Measurements from ENCODE around the gene CENPQ. TPM values are rescaled to one million over a fixed set of nuclear protein-coding genes. Genes with fewer than 3 reads are reported as not detected.

The CENPQ gene
- total and polyA plus RNA-seq, 2 donors (not counting 1 experiment from before 2014, with no cell fraction given): 5.3 to 7.3 TPM

- TF ChIP-seq EZH2 (IDR thresholded peaks at IDR 0.05; ENCODE audit: low read length, missing control alignments): no peak
- TF ChIP-seq, protein P1, sequence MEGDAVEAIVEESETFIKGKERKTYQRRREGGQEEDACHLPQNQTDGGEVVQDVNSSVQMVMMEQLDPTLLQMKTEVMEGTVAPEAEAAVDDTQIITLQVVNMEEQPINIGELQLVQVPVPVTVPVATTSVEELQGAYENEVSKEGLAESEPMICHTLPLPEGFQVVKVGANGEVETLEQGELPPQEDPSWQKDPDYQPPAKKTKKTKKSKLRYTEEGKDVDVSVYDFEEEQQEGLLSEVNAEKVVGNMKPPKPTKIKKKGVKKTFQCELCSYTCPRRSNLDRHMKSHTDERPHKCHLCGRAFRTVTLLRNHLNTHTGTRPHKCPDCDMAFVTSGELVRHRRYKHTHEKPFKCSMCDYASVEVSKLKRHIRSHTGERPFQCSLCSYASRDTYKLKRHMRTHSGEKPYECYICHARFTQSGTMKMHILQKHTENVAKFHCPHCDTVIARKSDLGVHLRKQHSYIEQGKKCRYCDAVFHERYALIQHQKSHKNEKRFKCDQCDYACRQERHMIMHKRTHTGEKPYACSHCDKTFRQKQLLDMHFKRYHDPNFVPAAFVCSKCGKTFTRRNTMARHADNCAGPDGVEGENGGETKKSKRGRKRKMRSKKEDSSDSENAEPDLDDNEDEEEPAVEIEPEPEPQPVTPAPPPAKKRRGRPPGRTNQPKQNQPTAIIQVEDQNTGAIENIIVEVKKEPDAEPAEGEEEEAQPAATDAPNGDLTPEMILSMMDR (conservative IDR thresholded peaks at IDR 0.05 in 1 of 2, IDR thresholded peaks at IDR 0.05 in 1 of 2; ENCODE audit: low read depth in 1 of 2, low read length in 2 of 2): no peak
- Histone ChIP-seq H3K9ac (ENCODE audit: insufficient read depth, low read length) (peak overlapping the region; percentile 79), H3K27me3 (ENCODE audit: control insufficient read depth, insufficient read depth, low read length) (no peaks in the 10 kb centered on the region), H4K20me1 (ENCODE audit: control insufficient read depth, extremely low read depth, insufficient read depth, low read length) (no peaks in the 10 kb centered on the region), H3K9me3 (ENCODE audit: control insufficient read depth, insufficient read depth, low read depth, low read length) (no peaks in the 10 kb centered on the region), H3K27ac (ENCODE audit: insufficient read depth, low read length) (peak overlapping the region; percentile 89), H2AFZ (ENCODE audit: low read length) (peak overlapping the region; percentile 2), H3K4me2 (ENCODE audit: extremely low read depth, insufficient read depth, low read length) (peak overlapping the region; percentile 38), H3K79me2 (ENCODE audit: control insufficient read depth, insufficient read depth, low read length) (peaks cover 36% of the 10 kb centered on the region), H3K4me1 (ENCODE audit: control insufficient read depth, extremely low read depth, insufficient read depth, low read length) (no peaks in the 10 kb centered on the region), H3K4me3 (replicated peaks in 1 of 4; ENCODE audit: control extremely low read depth in 1 of 4, insufficient read depth in 1 of 4, low read depth in 3 of 4, low read length in 4 of 4) (peak overlapping the region; percentile 41 to 98 (median 87)), H3K36me3 (ENCODE audit: control insufficient read depth, insufficient read depth, low read length) (no peaks in the 10 kb centered on the region)
- peak; percentile 19 to 28 for DNase-seq (ENCODE audit: low read depth in 2 of 2)
These were observed 1.1 kb upstream of the CENPQ start for GRCh38 chr6:49462071-49462470.

- Histone ChIP-seq H3K27ac (ENCODE audit: insufficient read depth, low read length) (peak overlapping the region; percentile 89), H3K27me3 (ENCODE audit: control insufficient read depth, insufficient read depth, low read length) (no peaks in the 10 kb centered on the region), H3K79me2 (ENCODE audit: control insufficient read depth, insufficient read depth, low read length) (peaks cover 37% of the 10 kb centered on the region)
These were observed 607 bp upstream of the CENPQ start for GRCh38 chr6:49462599-49462926.

GRCh38 chr6:49463612-49463967 is 420 bp downstream of the CENPQ start:
- Histone ChIP-seq H3K9ac (ENCODE audit: insufficient read depth, low read length) (peak overlapping the region; percentile 65), H3K27ac (ENCODE audit: insufficient read depth, low read length) (peak overlapping the region; percentile 89), H3K4me1 (ENCODE audit: control insufficient read depth, extremely low read depth, insufficient read depth, low read length) (no peaks in the 10 kb centered on the region), H3K36me3 (ENCODE audit: control insufficient read depth, insufficient read depth, low read length) (no peaks in the 10 kb centered on the region), H4K20me1 (ENCODE audit: control insufficient read depth, extremely low read depth, insufficient read depth, low read length) (no peaks in the 10 kb centered on the region), H2AFZ (ENCODE audit: low read length) (peak overlapping the region; percentile 46), H3K9me3 (ENCODE audit: control insufficient read depth, insufficient read depth, low read depth, low read length) (no peaks in the 10 kb centered on the region), H3K79me2 (ENCODE audit: control insufficient read depth, insufficient read depth, low read length) (peaks cover 42% of the 10 kb centered on the region), H3K4me2 (ENCODE audit: extremely low read depth, insufficient read depth, low read length) (peak overlapping the region; percentile 82), H3K4me3 (replicated peaks in 1 of 4; ENCODE audit: control extremely low read depth in 1 of 4, insufficient read depth in 1 of 4, low read depth in 3 of 4, low read length in 4 of 4) (peak overlapping the region; percentile 41 to 98 (median 87)), H3K27me3 (ENCODE audit: control insufficient read depth, insufficient read depth, low read length) (no peaks in the 10 kb centered on the region)
- no peak for TF ChIP-seq EZH2 (IDR thresholded peaks at IDR 0.05; ENCODE audit: low read length, missing control alignments)
- TF ChIP-seq, protein P1 (conservative IDR thresholded peaks at IDR 0.05 in 1 of 2, IDR thresholded peaks at IDR 0.05 in 1 of 2; ENCODE audit: low read depth in 1 of 2, low read length in 2 of 2): no peak
- DNase-seq (ENCODE audit: low read depth in 2 of 2): no peak

More at GRCh38 chr6:49462599-49462926, 607 bp upstream of the CENPQ start:
- peak overlapping the region; percentile 38 for H3K4me2 ChIP-seq (ENCODE audit: extremely low read depth, insufficient read depth, low read length)
- no peaks in the 10 kb centered on the region for H3K36me3 ChIP-seq (ENCODE audit: control insufficient read depth, insufficient read depth, low read length)
- H3K9me3 ChIP-seq (ENCODE audit: control insufficient read depth, insufficient read depth, low read depth, low read length): no peaks in the 10 kb centered on the region
- peak overlapping the region; percentile 90 for H2AFZ ChIP-seq (ENCODE audit: low read length)
- DNase-seq (ENCODE audit: low read depth in 2 of 2): peak in 1 of 2 donors; percentile 2
- no peak for TF ChIP-seq EZH2 (IDR thresholded peaks at IDR 0.05; ENCODE audit: low read length, missing control alignments)
- TF ChIP-seq, protein P1 (conservative IDR thresholded peaks at IDR 0.05 in 1 of 2, IDR thresholded peaks at IDR 0.05 in 1 of 2; ENCODE audit: low read depth in 1 of 2, low read length in 2 of 2): no peak
- H3K4me3 ChIP-seq (replicated peaks in 1 of 4; ENCODE audit: control extremely low read depth in 1 of 4, insufficient read depth in 1 of 4, low read depth in 3 of 4, low read length in 4 of 4): peak overlapping the region; percentile 41 to 98 (median 87)
- H3K9ac ChIP-seq (ENCODE audit: insufficient read depth, low read length): peak overlapping the region; percentile 79
- H4K20me1 ChIP-seq (ENCODE audit: control insufficient read depth, extremely low read depth, insufficient read depth, low read length): no peaks in the 10 kb centered on the region
- H3K4me1 ChIP-seq (ENCODE audit: control insufficient read depth, extremely low read depth, insufficient read depth, low read length): no peaks in the 10 kb centered on the region

Measured in fibroblast of lung (primary cell).